Mesendoderm (in vitro differentiated cells): ENCODE data around the gene HS1BP3.

Experiments
- DNase-seq: peaks from one replicate; pipeline ENCODE4 v3.0.0; 2013
- H2AK5ac ChIP-seq: 2 replicates; pipeline ENCODE4 v1.6.1; 2013; ENCODE audit warnings: low read length, inconsistent platforms
- H2BK120ac ChIP-seq: 2 replicates; pipeline ENCODE4 v1.6.1; 2013; ENCODE audit warnings: low read depth, mild to moderate bottlenecking, low read length, moderate library complexity, mixed read lengths
- H2BK15ac ChIP-seq: replicated peaks from 2 replicates; pipeline ENCODE4 v1.6.1; 2013; ENCODE audit warnings: low read depth, mild to moderate bottlenecking, moderate library complexity
- H2BK5ac ChIP-seq: 2 replicates; pipeline ENCODE4 v1.6.1; 2013; ENCODE audit warnings: low read length, inconsistent platforms
- H3K18ac ChIP-seq: 2 replicates; pipeline ENCODE4 v1.6.1; 2013; ENCODE audit warnings: mild to moderate bottlenecking, low read length, mixed read lengths
- H3K23ac ChIP-seq: one replicate; pipeline ENCODE4 v1.6.1; 2013; ENCODE audit warnings: low read length
- H3K27ac ChIP-seq: 2 replicates; pipeline ENCODE4 v1.5.1; 2013; ENCODE audit warnings: low read depth, mild to moderate bottlenecking, inconsistent platforms, low read length, moderate library complexity
- H3K27me3 ChIP-seq: 2 replicates; pipeline ENCODE4 v1.6.1; 2013; ENCODE audit warnings: low read length, control low read depth, mild to moderate bottlenecking, inconsistent platforms; ENCODE audit not compliant: insufficient read depth, poor library complexity
- H3K36me3 ChIP-seq: 2 replicates; pipeline ENCODE4 v1.6.1; 2013; ENCODE audit warnings: low read length, inconsistent platforms; ENCODE audit not compliant: control insufficient read depth, insufficient read depth
- H3K4ac ChIP-seq: one replicate; pipeline ENCODE4 v1.6.1; 2013; ENCODE audit warnings: low read depth, mild to moderate bottlenecking, low read length, moderate library complexity
- H3K4me1 ChIP-seq: 2 replicates; pipeline ENCODE4 v1.6.1; 2013; ENCODE audit warnings: low read depth, low read length, inconsistent platforms; ENCODE audit not compliant: control insufficient read depth
- H3K4me2 ChIP-seq: 2 replicates; pipeline ENCODE4 v1.6.1; 2013; ENCODE audit warnings: low read length
- H3K4me3 ChIP-seq: 2 replicates; pipeline ENCODE4 v1.5.1; 2013; ENCODE audit warnings: mild to moderate bottlenecking, low read length
- H3K56ac ChIP-seq: one replicate; pipeline ENCODE4 v1.6.1; 2013; ENCODE audit warnings: low read length
- H3K79me1 ChIP-seq: 2 replicates; pipeline ENCODE4 v1.6.1; 2013; ENCODE audit warnings: low read length, inconsistent platforms
- H3K79me2 ChIP-seq: 2 replicates; pipeline ENCODE4 v1.6.1; 2013; ENCODE audit warnings: mild to moderate bottlenecking, low read length; ENCODE audit not compliant: control insufficient read depth, insufficient read depth
- H3K9ac ChIP-seq: 2 replicates; pipeline ENCODE4 v1.6.1; 2013; ENCODE audit warnings: low read length, inconsistent platforms
- H4K5ac ChIP-seq: one replicate; pipeline ENCODE4 v1.6.1; 2013; ENCODE audit warnings: low read length
- H4K8ac ChIP-seq: one replicate; pipeline ENCODE4 v1.6.1; 2013; ENCODE audit warnings: low read depth, mild to moderate bottlenecking, control low read depth, low read length, moderate library complexity
- WGBS: extraction: QIAGEN DNeasy Blood & Tissue Kit; methylation state at CpG from one replicate; pipeline ENCODE4 v1.1.7; 2013; ENCODE audit warnings: low lambda C conversion rate, missing lambda C conversion rate; ENCODE audit not compliant: insufficient coverage; ENCODE audit errors: extremely low coverage; 5-methylcytosine and 5-hydroxymethylcytosine counted together

The HS1BP3 gene

GRCh38 chr2:20599001-20599600, 51.8 kb downstream of the HS1BP3 start:
- peaks cover 3% of the 10 kb centered on the region for H3K4me1 ChIP-seq
- H3K27me3 ChIP-seq, result no peaks in the 10 kb centered on the region

GRCh38 chr2:20597860-20598183, 53.1 kb downstream of the HS1BP3 start:
- H3K4me2 ChIP-seq, result no peak overlapping the region
- H2BK15ac ChIP-seq, result no peak overlapping the region
- H4K5ac ChIP-seq, result no peak overlapping the region
- no peak overlapping the region for H3K4me3 ChIP-seq
- H3K27me3 ChIP-seq, result no peaks in the 10 kb centered on the region
- no peak overlapping the region for H3K23ac ChIP-seq
- H3K4ac ChIP-seq, result no peak overlapping the region
- no peaks in the 10 kb centered on the region for H3K79me2 ChIP-seq
- no peaks in the 10 kb centered on the region for H3K36me3 ChIP-seq
- H3K79me1 ChIP-seq, result no peaks in the 10 kb centered on the region
- no peak overlapping the region for H2BK120ac ChIP-seq
- H2BK5ac ChIP-seq, result no peak overlapping the region
- DNase-seq, result no peak
- H3K18ac ChIP-seq, result no peak overlapping the region
- no peak overlapping the region for H4K8ac ChIP-seq
- no peak overlapping the region for H2AK5ac ChIP-seq
- WGBS, result no CpG with 5 or more reads among the region's 6 CpGs
- no peak overlapping the region for H3K56ac ChIP-seq
- H3K27ac ChIP-seq, result no peak overlapping the region
- H3K4me1 ChIP-seq, result peaks cover 3% of the 10 kb centered on the region
- no peak overlapping the region for H3K9ac ChIP-seq

More at GRCh38 chr2:20599001-20599600, 51.8 kb downstream of the HS1BP3 start:
- no peak for DNase-seq
- Histone ChIP-seq H4K8ac (no peak overlapping the region), H3K9ac (no peak overlapping the region), H3K4me3 (no peak overlapping the region), H3K56ac (peak overlapping the region; percentile 7), H3K27ac (no peak overlapping the region), H3K23ac (no peak overlapping the region), H3K4ac (no peak overlapping the region), H3K18ac (no peak overlapping the region), H3K79me1 (no peaks in the 10 kb centered on the region), H2BK15ac (no peak overlapping the region), H2BK120ac (no peak overlapping the region), H3K4me2 (no peak overlapping the region), H2BK5ac (no peak overlapping the region), H3K79me2 (no peaks in the 10 kb centered on the region), H2AK5ac (no peak overlapping the region), H4K5ac (no peak overlapping the region), H3K36me3 (no peaks in the 10 kb centered on the region)
- no CpG with 5 or more reads among the region's 12 CpGs for WGBS

DNA sequence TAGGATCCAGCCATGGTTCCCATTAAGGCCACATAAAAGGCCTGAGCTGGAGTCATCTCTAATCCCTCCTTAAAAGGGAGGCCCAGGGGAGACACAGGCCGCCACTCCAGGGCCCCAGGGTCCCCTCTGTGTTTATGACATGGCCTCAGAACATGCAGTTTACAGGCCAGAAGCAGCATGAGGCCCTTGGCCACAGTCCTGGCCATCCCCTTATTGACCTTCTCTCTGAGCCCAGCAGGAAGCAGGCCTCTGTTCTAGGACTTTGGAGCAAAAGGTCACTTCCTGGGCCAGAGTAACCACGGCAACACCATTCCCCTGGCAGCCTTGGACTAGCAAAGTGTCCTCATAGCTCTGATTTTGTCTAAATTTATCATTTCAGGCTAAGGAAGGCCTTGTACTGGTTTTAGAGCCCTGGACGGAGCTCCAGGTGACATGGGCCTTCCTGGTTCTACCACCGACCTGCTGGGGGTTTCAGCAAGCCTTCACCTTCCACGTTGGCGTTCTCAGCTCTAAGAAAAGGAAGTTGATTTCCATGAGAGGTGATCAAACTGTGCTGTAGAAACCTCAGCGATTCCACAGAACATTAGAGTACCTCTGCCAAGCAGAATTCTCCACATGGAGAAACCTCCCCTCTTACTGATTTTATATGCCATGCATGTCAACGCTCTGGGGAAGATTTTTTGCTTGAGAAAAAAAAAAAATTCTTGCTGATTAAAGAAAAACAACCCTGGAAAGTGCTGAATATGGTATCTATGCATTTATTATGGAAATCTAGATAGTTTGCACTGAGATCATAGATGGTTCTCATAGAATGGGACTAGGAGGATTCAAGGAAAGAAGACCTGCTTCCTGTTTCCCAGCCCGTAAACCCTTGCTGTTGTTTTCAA, 53.7 kb downstream of the HS1BP3 start:
- Histone ChIP-seq H3K56ac (no peak overlapping the region), H4K5ac (no peak overlapping the region), H3K36me3 (no peaks in the 10 kb centered on the region), H3K18ac (no peak overlapping the region), H3K4ac (no peak overlapping the region), H3K4me3 (no peak overlapping the region), H3K4me2 (no peak overlapping the region), H4K8ac (no peak overlapping the region), H2BK5ac (no peak overlapping the region), H2BK15ac (no peak overlapping the region), H3K79me2 (no peaks in the 10 kb centered on the region), H3K4me1 (peaks cover 5% of the 10 kb centered on the region), H2BK120ac (no peak overlapping the region), H2AK5ac (no peak overlapping the region), H3K79me1 (no peaks in the 10 kb centered on the region), H3K27me3 (no peaks in the 10 kb centered on the region), H3K9ac (no peak overlapping the region), H3K27ac (no peak overlapping the region), H3K23ac (no peak overlapping the region)
- no CpG with 5 or more reads among the region's 9 CpGs for WGBS
- DNase-seq, result no peak

DNA sequence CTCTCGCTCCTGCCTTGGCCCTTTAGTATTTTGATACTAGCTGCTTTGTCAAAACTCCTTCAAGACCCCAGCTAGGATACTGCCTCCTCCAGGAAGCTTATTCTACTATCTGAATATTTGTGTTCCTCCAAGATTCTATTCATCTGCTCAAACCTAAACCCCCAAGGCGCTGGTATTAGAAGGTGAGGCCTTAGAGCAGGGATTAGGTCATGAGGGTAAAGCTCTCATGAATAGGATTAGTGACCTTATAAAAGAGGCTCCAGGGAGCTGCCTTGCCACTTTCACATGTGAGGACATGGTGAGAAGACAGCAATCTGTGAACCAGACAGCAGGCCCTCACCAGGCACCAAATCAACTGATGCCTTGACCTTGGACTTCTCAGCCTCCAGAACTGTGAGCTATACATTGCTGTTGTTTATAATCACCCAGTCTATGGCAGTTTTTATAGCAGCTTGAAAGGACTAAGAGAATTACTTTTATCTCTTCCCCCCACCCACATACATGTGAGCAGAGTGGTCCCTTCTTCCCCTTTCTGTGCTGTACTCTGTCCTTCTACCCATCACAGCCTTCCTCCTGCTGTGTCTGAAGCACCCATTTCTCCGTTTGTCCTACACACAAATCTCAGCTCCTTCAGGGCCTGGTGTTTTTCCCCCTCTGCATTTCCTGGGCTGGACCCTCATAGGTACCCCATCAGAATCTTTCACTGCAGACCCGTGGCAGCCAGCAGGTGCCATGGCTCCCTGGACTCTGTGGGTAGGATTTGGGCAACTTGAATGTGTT, 54.5 kb downstream of the HS1BP3 start:
- no peaks in the 10 kb centered on the region for H3K79me1 ChIP-seq
- H3K9ac ChIP-seq, result no peak overlapping the region
- no peak overlapping the region for H3K23ac ChIP-seq
- no peak overlapping the region for H4K5ac ChIP-seq
- H2BK120ac ChIP-seq, result no peak overlapping the region
- no peaks in the 10 kb centered on the region for H3K36me3 ChIP-seq
- no peak overlapping the region for H3K27ac ChIP-seq
- H3K18ac ChIP-seq, result no peak overlapping the region
- H3K27me3 ChIP-seq, result no peaks in the 10 kb centered on the region
- H3K79me2 ChIP-seq, result no peaks in the 10 kb centered on the region
- H3K4me1 ChIP-seq, result peaks cover 5% of the 10 kb centered on the region
- no peak overlapping the region for H3K56ac ChIP-seq
- no CpG with 5 or more reads among the region's 4 CpGs for WGBS
- H3K4me3 ChIP-seq, result no peak overlapping the region
- H2BK5ac ChIP-seq, result no peak overlapping the region
- no peak overlapping the region for H2AK5ac ChIP-seq
- H3K4me2 ChIP-seq, result no peak overlapping the region
- H2BK15ac ChIP-seq, result no peak overlapping the region
- DNase-seq, result peak; percentile 65
- H4K8ac ChIP-seq, result no peak overlapping the region
- H3K4ac ChIP-seq, result no peak overlapping the region

- Histone ChIP-seq H2AK5ac (no peak overlapping the region), H3K79me2 (no peaks in the 10 kb centered on the region), H3K79me1 (no peaks in the 10 kb centered on the region), H3K27me3 (no peaks in the 10 kb centered on the region), H4K8ac (no peak overlapping the region), H3K18ac (no peak overlapping the region), H3K56ac (peak overlapping the region; percentile 1), H3K4me1 (peaks cover 5% of the 10 kb centered on the region), H4K5ac (no peak overlapping the region), H2BK120ac (no peak overlapping the region), H3K4me3 (no peak overlapping the region), H3K4me2 (no peak overlapping the region), H3K4ac (no peak overlapping the region), H3K36me3 (no peaks in the 10 kb centered on the region), H2BK15ac (no peak overlapping the region), H3K27ac (peak overlapping the region; percentile 4), H2BK5ac (no peak overlapping the region), H3K23ac (no peak overlapping the region), H3K9ac (no peak overlapping the region)
- no CpG with 5 or more reads among the region's 14 CpGs for WGBS
- peak; percentile 59 for DNase-seq
Measured at GRCh38 chr2:20595439-20596192, 55.3 kb downstream of the HS1BP3 start.
